Right renal cortex interstitium (tissue), 3 donors: ENCODE measurements around the gene MACROD1. TPM values are rescaled to one million over a fixed set of nuclear protein-coding genes. Genes with fewer than 3 reads are reported as not detected.
"Not testable (repeated sequence)": the region's sequence is repeated elsewhere in the genome, so short reads cannot be mapped to it uniquely, and the experiment has no call there.

ENCODE experiments used
- DNase-seq, 3 donors: peaks; one replicate each; pipeline ENCODE4 v3.0.0-alpha.2; 2013; ENCODE audit warnings: low read depth in 3 of 3, low spot score in 2 of 3
- polyA plus RNA-seq, 3 donors: library from polyadenylated mRNA; unstranded; fragments of 120-200 nt; gene quantifications; one replicate each; pipeline ENCODE4 v1.2.1, GENCODE V29; 2013; ENCODE audit not compliant: insufficient read length in 3 of 3

Gene MACROD1
- polyA plus RNA-seq, 3 donors = 18.5 to 19.8 (median 18.6) TPM

DNA sequence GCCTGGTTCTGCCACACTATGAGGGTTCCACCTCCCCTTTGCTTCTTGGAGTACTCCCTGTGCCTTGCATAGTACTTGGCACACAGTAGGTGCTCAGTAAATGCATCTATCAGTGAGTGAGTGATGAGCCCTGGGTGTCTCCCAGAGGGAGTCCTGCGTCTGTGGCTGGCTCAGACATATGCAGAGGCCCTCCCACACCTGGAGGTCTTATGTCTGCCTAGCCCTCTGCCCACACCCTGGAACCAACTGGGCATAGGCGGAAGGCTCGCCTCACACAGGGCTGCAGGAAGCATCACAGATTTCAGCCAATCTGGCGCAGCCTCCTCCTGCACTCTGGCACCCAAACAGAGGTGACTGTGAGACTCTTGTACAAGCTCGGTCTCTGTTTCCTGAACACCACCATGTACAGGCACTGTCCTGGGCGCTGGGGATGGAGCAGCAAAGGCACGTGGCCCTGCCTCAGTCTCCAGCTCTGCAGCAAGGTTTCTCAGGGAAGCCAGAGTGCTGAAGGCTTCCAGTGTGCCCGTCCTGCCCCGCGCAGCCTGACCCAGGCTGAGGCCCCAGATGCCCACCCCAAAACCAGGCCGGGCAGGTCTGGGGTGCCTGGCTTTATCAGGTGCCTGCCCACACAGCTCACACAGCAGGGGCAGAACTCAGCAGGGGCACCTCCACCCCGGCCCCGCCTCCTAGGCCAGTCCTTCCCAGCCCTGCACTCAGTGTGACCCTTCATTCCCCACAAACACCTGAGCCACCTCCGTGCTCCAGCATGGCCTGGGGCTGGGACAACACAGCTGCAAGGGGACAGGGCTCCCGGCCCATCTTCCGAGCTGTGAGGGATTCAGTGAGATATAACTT, 103.5 kb downstream of the MACROD1 start:
- DNase-seq = no peak

DNA sequence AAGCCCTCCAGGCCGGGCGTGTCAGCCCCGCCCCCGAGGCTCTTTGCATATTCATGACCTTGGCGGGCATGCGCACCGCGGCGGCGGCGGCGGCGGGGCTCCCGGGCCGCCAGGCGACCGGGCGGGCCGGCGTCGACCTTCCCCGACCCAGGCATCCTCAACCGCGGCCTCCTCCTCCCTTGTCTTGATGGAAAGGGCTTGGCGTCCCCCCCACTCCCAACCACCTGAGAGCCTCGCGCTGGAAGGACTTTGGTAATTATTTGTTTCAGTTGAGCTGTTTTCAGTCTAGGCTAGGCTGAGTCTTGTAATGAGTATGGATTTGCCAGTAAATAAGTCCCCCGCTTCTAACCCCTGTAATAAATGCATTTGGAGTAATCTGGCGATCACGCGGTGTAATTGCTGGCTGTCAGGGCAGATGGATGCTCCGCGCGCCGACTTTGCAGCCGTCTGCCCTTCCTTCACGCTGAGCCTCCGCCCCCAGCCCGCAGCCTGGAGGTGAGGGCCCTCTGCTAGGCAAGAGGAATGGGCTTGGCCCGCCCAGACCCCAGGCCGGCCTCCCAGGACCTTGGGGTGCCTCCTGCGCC, 105.0 kb downstream of the MACROD1 start:
- no peak for DNase-seq

DNA sequence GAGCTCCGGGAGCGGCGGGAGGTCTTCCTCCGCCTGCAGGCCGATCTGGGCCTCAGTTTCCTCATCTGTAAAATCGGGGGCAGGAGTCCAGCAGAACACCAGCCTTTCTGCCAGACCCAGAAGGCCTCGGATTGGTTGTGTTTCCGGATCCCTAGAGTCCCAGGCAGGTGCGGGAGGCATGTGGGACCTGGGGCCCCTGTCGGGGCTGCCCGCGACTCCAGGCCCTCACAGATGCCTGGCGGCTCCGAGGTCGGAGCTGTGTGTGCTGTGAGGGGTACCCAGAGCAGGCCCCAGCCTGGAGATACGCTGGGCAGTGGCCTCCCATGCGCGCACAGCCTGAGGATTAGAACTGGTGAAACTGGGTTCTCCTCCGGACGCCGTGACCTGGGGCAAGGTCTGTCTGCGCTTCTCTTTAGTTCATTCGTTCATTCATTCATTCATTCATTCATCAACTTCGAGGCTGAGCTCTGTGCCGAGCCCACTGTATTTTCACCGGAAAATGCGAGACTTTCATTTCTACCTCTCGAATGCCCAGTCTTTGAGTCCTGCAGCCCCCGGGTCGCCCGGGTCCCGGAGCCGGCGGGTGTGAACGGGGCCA, 105.6 kb downstream of the MACROD1 start:
- DNase-seq = no peak

DNA sequence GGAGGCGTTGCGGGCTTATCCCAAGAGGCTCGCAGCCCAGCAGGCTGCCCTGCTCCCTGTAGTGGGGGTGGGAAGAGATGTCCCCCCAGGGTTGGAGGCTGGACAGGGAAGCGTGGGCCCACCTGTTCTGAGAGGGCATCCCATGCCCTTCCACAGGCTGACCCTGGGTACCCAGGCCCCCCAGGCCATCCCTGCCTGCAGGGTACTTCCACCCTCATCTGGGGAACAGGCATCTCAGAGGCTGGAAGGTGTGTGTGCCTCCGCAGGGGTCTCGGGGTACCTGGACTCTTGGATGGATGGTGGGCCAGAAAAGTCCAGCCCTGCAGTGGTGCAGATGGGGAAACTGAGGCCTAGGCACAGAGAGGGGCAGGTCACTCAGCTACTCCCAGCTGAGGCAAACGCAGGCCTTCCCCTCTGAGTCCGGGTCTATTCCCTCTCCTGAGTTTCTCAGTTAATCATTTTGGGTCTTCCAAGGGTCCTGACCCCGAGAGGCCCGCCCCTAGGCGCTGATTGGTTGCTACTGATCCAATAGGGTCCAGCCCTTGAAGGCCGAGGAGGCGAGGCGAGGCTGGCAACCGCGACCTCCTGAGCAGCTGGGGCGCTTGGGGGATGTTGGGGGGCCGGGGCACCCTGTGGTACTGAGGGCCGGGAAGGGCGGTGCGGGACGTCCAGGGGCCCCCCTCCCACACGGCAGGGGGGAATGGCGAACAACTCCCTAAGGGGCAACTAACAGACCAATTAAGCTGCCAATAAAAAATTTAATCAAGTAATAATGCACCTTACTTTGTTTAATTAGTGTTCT, 106.4 kb downstream of the MACROD1 start:
- DNase-seq = no peak

DNA sequence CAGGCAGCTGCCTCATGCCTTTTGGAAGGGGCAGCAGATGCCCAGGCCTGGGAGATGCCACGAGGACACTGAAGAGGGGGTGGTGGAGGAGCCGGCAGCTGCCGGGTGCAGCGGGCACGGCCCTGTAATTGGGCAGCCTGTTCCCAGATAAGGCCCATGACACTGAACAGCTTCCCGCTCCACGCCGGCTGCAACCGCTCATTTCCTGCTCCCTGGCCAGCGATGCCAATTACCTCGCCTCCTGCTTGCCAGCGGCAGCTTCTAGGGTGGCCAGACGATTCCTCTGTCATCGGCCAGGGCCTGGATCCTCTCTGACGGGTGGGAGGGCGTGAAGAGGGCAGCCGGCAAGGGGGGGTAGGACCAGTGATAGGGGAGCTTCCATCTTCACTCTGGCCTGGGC, 107.4 kb downstream of the MACROD1 start:
- no peak for DNase-seq

- DNase-seq = no peak
Measured at GRCh38 chr11:64057890-64058289, 108.0 kb downstream of the MACROD1 start.

- DNase-seq = no peak
Measured at GRCh38 chr11:64056861-64057260, 109.1 kb downstream of the MACROD1 start.

DNA sequence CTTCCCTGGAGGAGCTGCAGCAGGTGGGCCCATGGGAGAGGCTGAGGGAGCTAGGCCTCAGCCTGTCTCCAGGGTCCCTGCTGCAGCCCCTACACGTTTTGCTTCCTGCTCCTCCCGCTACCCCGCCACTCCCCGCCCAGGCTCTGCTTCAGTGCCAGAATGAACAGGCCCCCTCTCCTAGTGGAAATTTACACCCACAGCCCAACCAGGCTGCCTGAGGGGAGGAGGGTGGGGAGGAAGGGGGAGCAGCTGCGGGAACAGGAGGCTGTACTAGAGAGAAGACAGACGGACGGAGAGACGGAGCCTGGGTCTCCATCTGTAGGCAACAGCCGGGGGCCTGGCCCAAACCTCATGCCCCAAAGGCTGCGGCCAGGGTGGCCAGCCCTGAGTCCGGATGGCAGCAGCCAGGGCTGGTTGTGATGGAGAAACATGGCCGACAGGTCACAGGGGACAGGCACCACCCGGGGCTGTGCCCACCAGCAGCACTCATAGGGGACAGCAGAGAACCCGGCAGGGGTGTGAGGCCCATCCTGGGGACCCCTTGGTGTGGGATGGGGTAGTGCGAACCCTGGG, 109.6 kb downstream of the MACROD1 start:
- no peak for DNase-seq

DNA sequence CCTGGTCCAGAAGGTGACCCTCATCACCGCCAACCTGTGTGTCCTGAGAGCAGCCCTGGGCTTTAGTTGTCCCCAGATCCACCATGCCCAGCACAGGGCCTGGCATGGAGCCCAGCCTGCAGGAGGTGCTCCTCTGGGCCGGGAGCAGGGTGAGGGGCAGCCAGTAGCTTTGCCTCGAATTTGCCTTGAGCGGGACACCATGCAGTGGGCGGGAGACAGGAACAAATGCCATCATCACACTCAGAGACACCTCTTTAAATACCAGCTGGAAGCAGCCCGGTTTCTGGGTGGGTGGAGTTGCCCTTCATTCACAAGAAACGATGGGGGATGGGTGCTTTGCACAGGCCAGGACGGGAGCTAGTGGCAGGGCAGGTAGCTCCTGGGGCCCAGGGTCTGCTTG, 110.8 kb downstream of the MACROD1 start:
- DNase-seq = no peak

DNA sequence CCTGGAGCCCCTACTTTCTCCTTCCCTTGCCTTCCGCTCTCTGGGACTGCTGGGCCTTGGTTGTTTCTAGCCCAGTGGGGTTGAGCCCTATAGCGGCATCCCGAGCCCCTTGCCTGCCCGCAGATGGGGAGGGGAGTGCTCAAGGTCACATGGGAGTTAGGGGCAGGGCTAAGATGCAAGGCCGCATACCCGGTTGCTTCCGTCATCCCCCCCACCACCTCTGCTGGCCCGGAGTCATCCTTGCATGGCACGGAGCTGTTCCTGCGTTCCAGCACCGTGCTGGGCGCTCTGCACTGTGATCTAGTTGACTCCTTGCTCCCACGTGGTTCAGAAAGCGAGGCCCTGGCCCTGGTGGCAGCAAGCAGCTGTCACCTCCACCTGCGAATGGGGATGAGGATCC, 112.2 kb downstream of the MACROD1 start:
- DNase-seq = no peak

- DNase-seq = no peak
Measured at GRCh38 chr11:64052938-64053622, 112.8 kb downstream of the MACROD1 start.

DNA sequence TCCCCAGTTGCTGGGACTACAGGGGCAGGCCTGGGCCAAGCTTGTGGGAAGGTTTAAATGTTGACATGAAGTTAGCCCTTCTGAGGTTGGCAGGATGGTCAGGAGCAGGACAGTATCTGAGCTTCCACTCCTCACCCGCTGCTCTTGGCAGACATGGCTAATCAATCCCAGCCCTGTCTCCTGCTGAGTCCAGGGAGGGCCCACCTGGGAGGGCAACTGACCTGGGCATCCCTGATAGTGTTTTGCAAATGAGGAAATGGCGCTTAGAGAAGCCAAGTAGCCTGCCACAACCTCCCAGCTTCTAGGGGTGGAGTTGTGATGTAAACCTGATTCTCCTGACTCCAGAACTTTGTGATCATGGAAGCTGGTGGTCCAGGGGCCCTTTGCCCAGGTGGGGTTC, 113.5 kb downstream of the MACROD1 start:
- no peak for DNase-seq

DNA sequence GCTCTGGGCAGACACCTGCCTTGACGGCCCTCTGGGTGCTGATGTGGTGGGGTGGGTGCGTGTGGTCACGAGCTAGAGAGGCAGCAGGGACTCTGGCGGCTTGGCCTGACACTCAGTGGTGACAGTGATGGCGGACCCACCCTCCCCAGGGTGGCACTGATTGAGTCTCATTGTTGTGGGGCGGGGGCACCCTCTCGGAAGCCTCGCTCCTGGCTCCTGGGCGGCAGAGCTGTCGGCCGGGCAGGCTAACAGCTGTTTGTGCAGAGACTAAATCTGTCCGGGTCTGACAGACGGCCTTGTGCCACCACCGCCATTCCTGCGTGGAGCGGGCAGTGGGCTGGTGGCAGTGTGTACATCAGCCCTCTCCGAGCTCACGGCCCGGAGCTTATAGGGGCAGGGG, 114.6 kb downstream of the MACROD1 start:
- no peak for DNase-seq

DNA sequence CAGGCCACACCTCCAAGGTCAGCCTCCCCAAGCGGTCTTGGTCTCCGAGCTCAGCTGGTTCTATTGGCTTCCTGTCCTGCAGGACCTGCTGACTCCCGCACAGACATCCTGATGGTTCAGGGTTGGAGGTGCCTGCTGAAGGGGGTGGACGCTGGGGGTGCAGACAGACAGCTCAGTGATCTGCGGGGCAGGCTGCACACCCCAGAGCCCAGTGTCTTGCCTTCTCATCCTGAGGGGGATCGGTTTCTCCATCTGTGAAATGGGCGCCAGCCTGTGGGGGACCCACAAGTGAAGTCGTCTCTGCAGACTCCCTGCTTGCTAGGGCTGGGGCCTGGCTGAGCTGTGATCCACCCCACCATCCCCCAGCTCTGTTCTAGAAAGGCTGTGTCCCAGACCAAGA, 116.4 kb downstream of the MACROD1 start:
- DNase-seq = no peak

- no peak for DNase-seq
Measured at GRCh38 chr11:64048042-64048854, 117.7 kb downstream of the MACROD1 start.

DNA sequence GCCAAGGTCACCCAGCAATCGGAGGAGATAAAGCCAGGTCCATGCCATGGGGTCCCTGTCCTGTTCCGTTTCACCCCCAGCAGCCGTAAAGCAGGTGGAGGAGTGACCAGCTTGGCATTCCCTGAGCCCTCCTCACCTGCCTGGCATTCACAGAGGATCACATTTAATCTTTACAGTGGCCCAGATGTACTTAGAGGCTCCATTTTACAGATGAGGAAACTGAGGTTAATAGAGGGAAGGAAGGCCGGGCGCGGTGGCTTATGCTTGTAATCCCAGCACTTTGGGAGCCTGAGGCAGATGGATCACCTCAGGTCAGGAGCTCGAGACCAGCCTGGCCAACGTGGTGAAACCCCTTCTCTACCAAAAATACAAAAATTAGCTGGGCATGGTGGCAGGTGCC, 118.5 kb downstream of the MACROD1 start:
- not testable (repeated sequence) for DNase-seq

DNA sequence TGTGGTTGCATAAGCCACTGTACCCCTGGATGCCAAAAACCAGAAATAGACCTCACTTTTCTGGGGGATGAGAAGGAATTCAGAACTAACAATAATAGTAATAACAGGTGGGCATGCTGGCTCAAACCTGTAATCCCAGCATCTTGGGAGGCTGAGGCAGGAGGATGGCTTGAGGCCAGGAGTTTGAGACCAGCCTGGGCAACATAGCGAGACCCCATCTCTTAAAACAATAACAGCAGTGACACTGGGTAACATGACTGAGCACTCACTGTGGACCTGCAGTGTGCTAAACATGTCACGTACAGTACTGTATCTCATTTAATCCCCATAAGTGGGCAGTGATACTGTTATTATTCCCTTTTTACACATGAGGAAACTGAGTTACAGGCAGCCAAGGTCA, 120.2 kb downstream of the MACROD1 start:
- DNase-seq = no peak

- no peak for DNase-seq
Measured at GRCh38 chr11:64044730-64045393, 121.1 kb downstream of the MACROD1 start.

DNA sequence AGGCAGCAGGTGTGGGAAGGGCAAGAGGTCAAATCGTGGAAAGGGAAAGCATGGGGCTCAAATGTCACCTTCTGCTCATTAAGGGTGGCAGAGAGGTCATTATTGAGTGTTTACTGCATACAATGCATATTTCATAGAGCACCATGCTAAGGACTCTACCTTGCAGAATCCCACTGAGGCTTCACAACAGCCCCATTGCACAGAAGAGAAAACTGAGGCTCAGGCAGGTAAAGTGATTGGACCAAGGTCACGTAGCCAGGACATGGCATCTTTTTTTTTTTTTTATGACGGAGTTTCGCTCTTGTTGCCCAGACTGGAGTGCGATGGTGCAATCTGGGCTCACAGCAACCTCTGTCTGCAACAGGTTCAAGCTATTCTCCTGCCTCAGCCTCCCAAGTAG, 122.4 kb downstream of the MACROD1 start:
- DNase-seq = no peak
